Mesenteric fat pad (tissue), 1 donor: ENCODE results near the gene ARGLU1. TPM values are rescaled to one million over a fixed set of nuclear protein-coding genes. Genes with fewer than 3 reads are reported as not detected.

Source experiments
- DNase-seq: peaks from one replicate; pipeline ENCODE4 v3.0.0-alpha.2; 2020; ENCODE audit warnings: low spot score
- total RNA-seq: library from RNA; stranded (reverse); fragmentation: NEBNext Ultra II Directional; extraction: Animal tissue kit (Norgen Biotek cat#: 25700); gene quantifications from one replicate; pipeline ENCODE4 v1.2.1, GENCODE V29; 2021
- donor health status: DM: yes; HTN: yes; CAD: no.

Gene ARGLU1
- total RNA-seq, 1 donor from 2014 or later: 63.7 TPM

DNA sequence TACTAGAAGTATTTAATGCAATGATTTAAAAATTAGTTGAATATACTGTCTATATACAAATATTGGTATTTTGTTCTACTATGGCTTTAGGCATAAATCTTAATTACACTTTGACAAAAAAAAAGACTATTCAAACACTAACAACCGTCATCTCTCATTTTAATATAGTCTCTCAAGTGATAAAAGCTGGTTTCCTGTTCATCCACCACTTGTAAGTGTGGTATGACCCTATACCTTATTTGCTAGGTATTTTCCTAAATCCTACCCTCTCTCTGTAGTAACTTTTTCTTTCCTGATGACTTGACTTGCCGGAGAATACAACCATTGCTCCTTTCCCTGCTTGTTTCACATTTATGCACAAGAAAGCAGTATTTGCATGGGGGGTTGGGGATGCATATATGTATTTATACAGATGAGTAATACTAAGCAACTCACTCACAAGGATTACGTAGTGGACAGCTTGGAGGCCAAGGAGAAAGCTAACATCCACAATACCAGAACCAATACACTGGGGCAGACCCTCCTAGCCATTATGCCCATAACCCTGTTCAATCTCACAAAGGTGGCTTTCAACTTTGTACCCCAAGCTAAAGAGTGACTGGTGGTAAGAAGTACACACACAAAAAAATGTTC, 19.8 kb downstream of the ARGLU1 start:
- DNase-seq: no peak

DNA sequence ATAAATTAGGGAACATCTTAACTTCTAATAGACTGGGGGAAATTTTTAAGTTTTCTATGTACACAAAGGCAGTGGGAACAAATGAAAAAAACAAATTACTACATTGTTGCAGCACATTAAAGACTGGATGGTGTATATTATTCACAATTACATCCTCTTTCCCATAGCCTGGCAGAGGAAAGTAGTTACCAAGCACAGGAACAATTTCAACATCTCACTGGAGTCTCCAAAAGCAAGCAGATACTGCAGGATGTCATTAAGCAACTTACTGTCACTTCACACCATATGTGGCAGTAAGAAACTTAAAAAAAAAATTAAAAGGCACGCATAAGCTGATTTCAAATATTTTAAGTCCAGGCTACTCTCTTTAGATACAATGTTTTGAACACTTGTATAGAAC, 26.1 kb downstream of the ARGLU1 start:
- DNase-seq: no peak

DNA sequence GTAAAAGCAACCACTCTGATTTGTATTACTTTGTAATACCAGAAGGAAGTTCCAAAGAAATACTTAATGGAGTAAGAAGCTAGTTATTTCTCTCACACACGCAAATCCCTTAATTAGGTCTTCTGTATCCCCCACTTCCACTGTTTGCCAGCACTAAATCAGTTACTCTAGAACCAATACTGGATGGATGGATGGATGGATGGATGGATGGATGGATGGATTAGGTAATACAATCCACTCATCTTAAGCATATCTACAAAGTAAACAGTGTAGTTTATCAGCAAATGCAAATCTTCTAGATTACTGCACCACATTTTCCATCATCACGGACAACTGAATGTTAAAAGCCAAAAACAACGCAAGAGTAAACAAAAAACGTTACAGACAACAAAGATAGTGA, 27.3 kb downstream of the ARGLU1 start:
- no peak for DNase-seq

DNA sequence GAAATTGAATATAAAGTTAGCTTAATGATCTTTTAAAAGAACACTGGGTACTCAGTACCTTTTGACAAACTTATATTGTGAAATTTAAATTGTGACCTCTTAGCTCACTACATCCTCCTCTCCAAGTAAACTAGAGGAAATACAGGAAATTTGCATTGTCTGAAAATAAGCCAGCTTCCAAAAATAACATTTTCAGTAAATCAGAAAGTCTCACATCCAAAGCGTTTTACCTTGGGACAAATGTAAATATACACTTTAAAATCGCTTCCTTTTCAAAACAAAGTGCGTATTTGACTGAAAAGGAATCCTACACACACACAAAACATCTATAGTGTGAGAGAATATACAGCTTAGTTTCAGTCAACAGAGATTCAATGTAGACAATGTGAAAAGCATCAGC, 30.4 kb downstream of the ARGLU1 start:
- no peak for DNase-seq

DNA sequence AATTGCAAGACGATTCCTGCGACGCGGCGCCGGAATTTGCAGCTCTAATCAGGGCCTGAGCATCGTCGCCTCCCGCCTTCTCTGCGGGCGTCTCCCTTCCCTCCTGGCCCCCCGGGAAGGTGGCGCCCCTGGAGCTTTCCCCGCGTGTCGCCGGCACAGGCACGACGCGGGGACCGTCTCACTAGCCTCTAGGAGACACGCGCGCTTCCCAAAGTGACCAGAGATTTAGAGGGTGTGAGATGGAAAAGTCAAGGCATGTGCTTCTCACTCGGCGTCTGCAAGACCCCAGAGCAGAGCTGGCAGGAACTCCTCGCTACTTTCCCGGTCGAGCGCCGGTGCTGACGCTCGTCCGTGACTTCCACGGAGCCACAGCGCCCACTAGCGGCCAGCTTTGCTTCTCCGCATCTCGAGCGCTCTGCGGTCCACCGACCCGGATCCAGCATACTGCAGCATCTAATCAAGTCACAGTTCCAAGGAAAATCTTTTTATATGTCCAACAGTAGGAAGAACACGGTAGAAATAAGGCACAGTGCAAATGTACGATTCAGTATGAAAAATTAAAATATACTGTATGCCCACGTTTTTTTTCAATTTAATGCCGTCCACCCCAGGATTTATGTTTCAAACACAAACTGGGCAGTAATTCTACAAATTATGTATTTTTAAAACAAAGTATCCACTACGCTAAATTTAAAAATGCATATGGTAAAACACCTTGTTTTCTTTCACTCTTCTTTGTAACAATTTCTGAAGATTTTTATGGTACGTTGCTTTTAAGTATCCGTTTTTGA, 31.5 kb downstream of the ARGLU1 start:
- peak; percentile 97 for DNase-seq

DNA sequence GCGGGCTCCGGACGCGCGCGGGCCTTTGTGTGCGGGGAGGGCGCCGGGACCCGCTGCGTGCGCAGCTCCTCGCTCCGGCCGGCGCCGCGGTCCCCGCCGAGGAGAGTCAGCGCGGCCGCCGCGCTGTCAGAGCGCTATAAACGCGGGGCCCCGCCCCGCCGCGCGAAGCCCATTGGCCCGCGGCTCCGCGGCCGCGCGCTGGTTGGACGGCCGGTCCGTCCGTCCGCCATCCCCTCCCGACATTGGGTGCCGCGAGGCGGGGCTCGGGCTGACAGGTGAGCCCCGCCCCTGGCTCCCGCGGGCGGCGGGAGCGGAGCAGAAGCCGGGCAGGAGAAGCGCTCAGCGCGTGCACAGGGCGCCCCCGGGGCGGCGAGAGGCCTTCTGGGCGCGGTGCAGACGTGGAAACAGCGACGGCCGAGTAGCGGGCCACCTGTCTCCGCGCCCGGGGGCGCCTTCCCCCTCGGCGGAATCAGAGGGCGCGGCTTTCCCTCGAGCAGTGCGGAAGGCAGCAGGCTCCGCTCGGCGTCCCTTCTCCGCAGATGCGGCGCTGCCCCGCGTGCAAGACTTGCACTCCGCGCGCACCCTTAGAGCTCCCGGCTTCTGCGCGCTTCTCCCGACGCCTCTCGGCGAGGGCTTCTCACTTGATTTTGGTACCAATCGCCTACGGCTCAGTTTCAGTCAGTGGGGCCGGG, 32.2 kb downstream of the ARGLU1 start, which contains the start of gene EFNB2:
TSS of gene EFNB2 (minus strand) at position 111 of the 692 bp plus-strand sequence. CDS start 698 bp downstream, outside the sequence.
- peak; percentile 97 for DNase-seq

DNA sequence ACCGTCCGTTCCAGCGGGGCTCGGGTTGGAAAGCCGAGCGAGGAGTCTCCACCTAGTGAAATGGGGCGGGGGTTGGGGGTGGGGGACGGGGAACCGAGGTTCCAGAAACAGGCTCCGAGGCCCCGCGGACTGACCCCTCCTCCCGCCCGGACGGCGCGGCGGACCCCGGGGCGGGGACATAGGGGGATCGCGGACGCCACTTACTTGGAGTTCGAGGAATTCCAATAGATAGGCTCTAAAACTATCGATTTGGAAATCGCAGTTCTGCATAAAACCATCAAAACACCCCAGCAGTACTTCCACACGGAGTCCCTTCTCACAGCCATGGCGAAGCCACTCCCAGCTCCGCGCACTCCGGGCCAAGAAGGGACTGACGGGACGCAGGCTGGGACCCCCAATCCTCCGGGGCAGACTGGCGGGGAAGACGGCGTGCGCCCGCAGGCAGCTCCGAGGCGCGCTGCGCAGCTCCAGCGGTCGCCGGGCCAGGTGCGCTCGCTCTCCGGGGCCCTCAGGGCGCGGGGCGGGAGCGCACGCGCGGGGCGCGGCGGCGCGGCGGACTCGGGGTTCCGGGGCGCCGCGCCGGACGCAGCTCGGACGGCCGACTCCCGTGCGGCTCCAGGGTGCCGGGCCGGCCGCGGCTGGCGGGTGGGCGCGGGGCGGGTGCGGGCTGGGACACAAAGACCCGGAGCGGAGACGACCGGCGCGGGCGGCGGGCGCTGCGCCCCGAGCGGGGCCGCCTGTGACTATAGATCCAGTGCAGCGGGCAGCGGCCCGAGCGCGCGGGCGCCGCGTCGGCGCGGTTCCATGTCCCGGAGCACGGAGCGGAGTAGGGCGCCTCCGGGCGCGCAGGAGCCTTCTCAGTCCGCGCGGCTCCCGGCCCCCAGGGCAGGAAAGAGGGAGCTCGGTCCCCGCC, 33.0 kb downstream of the ARGLU1 start:
- no peak for DNase-seq

DNA sequence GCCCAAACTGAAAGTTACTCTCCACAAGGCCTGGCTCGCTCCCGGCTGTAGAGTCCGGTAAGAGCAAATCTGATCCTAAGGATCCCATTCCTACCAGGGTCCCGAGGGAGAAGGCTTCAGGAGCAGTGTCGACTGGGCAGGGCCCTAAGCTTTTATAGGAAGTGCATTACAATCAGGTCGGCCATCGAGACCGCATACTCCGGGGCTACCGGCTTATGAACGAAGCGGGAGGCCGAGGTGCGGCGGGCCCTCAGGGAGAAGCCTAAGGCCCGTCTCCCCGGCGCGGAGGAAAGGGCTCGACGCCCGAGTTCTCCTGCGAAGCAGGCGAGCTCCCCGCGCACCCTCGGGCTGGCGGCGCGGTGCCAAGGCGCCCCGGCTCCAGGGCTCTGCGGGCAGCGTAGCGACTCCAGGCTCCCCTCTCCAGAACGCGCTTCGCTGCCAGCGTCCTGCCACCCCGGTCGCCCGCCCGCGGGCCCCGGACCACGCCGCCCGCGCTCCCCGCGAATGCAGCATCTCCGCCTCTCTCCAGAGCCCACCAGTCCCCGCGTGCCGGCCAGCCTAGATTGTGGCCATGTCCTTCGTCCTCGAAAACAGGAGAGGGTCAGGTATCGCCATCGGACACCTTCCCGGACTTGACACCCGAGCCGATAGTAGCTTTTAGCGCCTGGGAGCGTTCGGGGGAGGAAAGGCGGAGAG, 33.8 kb downstream of the ARGLU1 start:
- DNase-seq: no peak

DNA sequence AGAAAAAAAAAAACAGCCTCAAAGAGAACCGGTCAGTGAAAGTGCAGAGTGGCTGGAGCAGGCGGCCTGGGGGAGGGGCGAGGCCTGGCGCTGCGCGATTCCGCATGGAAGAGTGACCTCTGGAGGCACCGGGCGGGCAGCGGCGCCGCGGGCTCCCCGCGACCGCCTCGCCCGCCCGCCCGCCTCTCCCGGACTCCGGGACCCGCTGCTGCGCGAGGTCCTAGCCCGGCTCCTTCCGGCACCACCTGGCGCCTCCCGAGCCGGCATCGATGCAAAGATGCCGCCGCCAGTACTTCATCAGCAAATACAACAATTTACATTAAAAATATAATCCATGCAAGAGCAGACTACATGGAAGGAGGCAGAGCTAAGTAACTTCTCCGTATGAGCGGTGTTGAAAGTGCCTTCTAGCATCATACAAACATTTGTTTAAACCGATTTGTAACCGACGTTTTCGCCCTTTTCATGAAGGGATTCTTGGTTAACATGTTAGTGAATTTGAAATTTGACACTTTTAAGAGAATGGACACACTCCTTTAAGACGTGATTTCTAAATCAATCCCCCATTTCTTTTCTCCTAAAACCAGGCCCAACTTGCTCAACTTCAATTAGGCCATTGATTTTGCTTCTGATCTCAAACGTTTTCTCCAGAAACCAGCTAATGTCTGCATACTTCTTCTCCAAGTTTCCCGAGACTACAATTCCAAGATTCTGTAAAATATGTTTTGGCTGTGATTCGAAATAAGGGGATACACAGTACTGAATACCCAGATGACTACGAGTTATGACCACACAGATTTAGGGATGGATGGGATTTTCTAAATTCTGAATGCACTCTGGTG, 34.6 kb downstream of the ARGLU1 start:
- DNase-seq: peak; percentile 94

DNA sequence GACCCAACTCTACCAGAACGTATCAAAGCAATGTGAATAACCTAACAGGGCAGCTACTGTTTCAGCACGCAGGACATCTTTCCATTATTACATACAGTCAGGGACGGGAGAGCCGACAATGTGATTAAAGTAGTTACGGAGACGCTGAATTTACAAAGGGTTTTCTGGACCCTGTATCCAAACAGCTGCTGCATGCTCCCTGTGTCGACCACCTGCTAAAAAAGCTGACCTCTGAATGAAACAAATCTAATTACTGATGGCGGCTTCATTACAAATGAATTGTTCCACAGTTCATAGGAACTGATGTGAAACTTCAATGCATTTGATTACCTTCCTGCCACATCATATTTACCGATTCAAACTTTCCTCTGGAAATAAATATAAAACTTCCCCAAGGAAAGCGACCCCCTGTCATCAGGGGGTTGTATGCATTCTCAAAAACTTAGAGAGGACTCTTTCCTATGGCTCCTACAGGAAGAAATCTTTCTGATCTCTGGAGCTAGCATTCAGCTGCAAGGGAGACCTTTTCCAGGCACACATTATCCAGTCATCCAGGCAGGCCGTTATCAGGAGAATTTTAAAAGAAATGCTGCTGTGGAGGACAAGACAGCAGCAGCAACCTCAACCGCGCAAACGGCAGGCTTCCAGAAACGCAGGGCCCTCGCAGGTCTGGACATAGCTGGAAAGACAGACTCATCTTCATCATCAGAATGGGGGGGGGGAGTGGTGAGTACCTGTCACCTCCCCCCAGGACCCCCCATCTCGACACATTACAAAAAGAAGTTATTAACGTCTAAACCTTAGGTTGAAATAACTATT, 35.6 kb downstream of the ARGLU1 start:
- no peak for DNase-seq

DNA sequence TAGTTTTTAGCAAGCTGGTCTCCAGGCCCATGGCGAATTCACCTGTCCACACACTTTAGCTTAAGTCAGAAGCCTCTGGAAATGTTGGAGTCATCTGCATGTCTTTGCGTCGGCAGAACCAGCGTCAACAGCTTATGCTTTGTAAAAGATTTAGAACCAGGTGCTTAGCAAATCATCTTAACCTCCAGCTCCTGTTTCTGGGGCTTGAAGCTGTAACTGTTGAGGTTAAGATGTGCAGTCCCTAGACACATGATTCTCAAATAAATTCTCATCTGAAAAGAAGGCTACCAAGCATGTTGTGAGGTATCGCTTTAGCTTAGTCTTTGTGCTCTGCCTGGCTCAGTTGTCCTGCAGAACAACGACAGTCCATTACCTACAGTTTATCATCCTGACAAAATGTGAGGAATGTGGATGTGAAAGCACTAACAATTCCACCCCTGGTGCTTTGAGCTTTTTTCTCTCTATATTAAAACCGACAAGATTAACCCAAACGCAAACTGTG, 36.9 kb downstream of the ARGLU1 start:
- DNase-seq: no peak

DNA sequence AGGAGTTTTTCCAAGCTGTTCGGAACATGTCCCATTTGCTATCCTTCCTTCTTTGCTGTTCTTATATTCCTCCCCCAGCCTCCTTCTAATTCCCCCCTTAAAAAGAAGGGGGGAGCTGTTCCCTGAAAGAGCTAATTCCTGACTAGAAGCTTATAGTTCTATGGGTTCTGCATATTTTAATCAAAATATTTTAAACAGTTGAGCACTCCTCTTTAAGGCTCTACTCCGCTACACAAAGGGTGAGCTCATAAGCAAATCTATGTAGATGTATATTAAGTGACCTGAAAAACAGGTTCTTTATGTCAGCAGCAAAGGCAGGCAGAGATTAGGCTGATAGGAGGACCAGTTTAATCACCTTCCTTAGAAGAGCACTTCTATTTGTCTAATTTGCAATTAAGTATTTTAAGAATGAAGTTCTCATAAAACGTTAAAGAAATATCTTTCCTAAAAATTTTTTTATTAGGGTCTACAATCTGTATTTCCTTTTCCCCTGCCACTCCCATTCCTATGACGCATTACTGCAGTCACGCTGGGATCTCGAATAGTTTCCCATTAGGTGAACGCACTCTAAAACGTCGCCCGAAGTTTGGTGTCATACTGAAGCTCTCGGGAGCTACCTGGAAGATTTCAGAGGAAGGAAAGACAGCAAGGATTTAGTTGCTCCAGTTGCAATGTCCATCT, 37.6 kb downstream of the ARGLU1 start:
- DNase-seq: no peak

DNA sequence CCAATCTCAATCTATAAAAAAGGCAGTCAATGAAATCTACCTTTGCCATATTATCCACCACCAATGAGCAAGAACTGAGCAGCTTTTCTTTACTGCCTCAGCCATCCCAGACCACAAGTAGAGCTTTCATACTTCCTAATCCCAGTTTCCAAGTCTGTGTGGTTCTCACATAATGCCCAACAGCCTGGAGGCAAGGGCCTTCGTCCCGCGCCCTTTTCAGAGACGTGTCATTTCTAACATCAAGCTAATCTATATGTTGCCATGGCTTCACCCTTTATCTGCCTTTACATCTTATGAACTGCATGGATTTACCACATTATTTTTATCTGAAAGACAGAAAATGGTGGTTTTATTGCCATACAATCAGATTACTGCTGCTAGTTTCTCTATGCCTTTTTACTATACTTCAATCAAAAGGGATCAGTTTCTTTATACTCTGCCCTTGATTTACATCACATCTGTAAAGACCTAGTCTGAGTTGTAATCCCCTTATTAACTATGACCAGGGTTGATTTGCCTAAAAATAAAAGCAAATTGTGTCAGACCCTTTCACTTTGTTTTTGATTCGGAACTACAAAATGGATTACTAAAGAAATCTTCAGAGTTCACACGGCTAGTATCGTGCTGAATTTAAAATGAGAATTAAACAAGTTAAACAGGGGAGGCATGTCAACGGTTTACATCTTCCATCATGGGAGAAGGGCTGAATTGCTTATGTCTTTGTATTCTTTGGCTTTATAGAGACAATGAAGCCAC, 38.3 kb downstream of the ARGLU1 start:
- no peak for DNase-seq

DNA sequence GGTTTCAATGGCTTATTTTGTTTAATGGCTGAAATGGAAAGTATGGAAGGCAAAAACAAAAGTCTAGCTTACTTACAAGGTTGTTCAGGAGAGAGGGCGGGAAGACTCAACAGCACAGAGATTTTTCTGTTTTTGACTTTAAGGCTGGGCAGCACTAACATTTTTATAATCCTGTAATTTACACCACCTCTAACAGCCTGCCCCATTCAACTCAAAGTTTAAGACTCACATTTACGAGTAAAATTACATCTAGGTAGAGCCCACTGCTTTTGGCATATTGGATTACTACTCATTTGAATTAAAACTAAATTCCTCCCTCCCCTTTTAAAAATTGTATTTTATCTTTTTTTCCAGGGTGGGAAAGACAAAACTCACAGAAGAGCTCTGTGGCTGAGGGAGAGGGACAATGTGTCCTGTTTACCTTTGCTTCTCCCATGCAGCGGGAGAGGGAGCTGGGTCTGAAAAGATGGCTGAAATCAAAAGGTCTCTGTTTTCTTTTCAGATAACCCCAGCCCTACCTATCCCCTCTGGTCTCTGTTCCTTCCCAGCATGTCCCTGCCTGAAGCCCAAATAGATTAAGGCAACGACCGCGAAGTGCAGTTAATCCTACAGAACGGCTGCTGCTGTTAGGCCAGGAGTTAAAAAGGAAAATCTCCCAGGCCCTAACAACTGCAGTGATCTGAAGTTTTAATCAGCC, 39.1 kb downstream of the ARGLU1 start:
- no peak for DNase-seq

DNA sequence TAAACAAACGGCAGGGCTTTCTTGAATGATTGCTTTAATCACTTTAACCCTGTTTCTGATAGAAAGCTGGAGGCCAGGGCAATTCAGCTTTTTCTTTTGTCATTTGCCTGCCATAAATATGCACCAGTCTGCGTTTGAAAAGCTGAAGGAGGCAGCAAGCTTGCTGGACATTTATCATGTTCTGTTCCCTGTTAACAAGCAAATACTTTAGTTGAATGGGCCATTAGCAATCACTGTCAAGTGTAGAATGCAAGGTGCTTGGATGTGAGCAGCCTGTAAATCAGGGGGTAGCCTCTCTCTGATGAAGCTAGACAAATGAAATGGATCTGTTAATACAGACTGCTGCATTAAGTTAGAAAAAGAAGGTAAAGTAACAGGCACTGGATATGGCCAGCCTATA, 40.1 kb downstream of the ARGLU1 start:
- DNase-seq: no peak

DNA sequence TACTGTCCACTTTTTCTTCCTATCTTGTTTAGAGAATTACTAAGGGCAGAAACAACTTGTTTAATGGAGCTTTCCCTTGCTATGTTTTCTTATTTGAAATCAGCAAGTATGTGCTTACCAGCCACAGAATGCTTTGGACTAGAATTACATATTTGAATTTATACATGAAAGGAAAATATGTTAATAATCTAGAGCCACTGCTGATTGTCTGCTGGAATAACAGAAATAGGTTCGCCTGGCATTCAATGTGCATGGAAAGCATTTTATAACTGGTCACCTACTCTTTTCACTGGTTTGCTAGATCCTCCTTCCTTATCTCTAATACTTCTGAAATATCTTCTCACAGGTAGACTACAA, 40.5 kb downstream of the ARGLU1 start:
- no peak for DNase-seq
